Choroid plexus epithelial cell (primary cell): ENCODE measurements around the gene CRP.

ENCODE experiments used
- DNase-seq: peaks from one replicate; pipeline ENCODE4 v3.0.0-alpha.2; 2010; ENCODE audit warnings: low read depth
- H3K4me3 ChIP-seq: 2 replicates; pipeline ENCODE4 v1.5.1; 2011; ENCODE audit warnings: low read depth, mild to moderate bottlenecking, control low read depth, low read length, moderate library complexity
- CTCF ChIP-seq: conservative IDR thresholded peaks from 2 replicates; pipeline ENCODE4 v1.5.1; 2011; ENCODE audit warnings: low read depth, mild to moderate bottlenecking, control low read depth, inconsistent platforms, low read length, moderate library complexity

The CRP gene

DNA sequence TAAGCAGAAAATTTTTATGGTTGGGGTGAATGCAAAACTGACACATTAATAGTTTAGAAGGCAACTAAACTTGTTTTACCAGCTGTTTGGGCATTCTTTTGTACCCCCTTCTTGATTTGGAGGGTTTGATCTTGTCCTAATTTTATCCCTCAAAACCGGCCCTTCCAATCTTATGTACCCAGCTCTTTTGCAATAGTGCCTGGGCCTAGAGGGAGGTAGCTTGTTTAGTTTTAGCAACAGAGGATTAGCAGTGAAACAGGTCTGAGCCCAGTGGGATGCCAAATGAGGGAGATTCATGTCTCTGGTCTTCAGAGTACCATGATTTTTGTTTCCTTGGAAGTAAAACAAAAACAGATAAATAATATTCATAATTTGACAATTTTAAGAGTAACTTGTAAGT, 45.1 kb downstream of the CRP start:
- no peak for TF ChIP-seq CTCF
- H3K4me3 ChIP-seq: no peak overlapping the region
- no peak for DNase-seq

GRCh38 chr1:159668739-159669138, 45.6 kb downstream of the CRP start:
- DNase-seq: no peak
- TF ChIP-seq CTCF: no peak
- no peak overlapping the region for H3K4me3 ChIP-seq

- DNase-seq: no peak
- no peak for TF ChIP-seq CTCF
- H3K4me3 ChIP-seq: no peak overlapping the region
Measured at GRCh38 chr1:159664247-159664646, 50.1 kb downstream of the CRP start.

DNA sequence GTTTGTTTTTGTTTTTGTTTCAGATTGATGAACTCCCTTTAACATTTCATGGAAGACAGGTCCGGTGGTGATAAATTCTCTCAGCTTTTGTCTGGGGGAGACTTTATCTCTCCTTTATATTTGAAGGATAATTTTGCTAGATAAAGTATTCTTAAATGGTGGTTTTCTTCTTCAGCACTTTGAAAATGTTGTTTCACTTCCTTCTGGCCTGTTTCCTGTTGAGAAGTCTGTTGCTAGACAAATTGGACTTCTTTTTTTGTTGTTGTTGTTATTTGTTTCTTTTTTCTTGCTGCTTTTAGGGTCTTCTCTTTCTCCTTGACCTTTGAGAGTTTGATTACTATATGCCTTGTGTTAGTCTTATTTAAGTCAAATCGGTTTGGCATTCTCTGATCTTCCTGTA, 50.8 kb downstream of the CRP start:
- DNase-seq: no peak
- TF ChIP-seq CTCF: no peak
- H3K4me3 ChIP-seq: no peak overlapping the region
